ENCODE measurements around the gene AGAP3. TPM values are rescaled to one million over a fixed set of nuclear protein-coding genes. Genes with fewer than 3 reads are reported as not detected.

AGAP3 gene
- total and polyA plus RNA-seq, 3 donors from 2014 or later = 44.1 to 90.5 (median 65.6) TPM

DNA sequence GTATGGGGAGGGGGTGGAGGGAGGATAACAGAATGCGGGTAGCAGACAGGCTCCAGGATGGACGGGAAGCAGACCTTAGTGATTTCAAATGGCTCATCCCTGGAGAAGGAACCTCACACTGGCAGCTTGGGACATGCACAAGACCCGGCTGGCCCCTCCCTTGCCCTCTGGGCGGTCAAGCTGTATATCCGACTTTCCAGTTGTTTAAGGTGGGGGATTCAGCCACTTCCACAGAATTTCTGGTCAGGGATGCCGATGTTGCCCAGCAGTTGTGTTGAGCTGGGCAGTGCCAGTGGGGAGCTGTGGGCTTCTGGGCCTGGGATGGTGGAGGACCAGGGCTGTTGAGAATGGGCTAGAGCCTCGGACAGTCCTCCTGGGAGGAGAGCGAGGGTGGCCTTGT lies 42.4 kb downstream of the AGAP3 start:
- WGBS, 2 donors = 82 to 87% methylated on average over 8 of the region's 8 CpGs
- H3K36me3 ChIP-seq (ENCODE audit: low read depth, missing control alignments) = no peaks in the 10 kb centered on the region
- no peak overlapping the region for H3K27ac ChIP-seq
- peaks cover 1% of the 10 kb centered on the region for H3K4me1 ChIP-seq
- intact Hi-C loops (cut with DNase I; ENCODE audit: low total_unique reads) = loop anchor here (10.0 kb wide), 1 partner anchor 46 kb away; no protein-coding TSS in a partner anchor
- no peaks in the 10 kb centered on the region for H3K27me3 ChIP-seq
- no peak overlapping the region for H3K4me3 ChIP-seq
- TF ChIP-seq CTCF (IDR thresholded peaks at IDR 0.05) (no peak), POLR2A (IDR thresholded peaks at IDR 0.05) (no peak)
- DNase-seq = no peak
- no peaks in the 10 kb centered on the region for H3K9me3 ChIP-seq

DNA sequence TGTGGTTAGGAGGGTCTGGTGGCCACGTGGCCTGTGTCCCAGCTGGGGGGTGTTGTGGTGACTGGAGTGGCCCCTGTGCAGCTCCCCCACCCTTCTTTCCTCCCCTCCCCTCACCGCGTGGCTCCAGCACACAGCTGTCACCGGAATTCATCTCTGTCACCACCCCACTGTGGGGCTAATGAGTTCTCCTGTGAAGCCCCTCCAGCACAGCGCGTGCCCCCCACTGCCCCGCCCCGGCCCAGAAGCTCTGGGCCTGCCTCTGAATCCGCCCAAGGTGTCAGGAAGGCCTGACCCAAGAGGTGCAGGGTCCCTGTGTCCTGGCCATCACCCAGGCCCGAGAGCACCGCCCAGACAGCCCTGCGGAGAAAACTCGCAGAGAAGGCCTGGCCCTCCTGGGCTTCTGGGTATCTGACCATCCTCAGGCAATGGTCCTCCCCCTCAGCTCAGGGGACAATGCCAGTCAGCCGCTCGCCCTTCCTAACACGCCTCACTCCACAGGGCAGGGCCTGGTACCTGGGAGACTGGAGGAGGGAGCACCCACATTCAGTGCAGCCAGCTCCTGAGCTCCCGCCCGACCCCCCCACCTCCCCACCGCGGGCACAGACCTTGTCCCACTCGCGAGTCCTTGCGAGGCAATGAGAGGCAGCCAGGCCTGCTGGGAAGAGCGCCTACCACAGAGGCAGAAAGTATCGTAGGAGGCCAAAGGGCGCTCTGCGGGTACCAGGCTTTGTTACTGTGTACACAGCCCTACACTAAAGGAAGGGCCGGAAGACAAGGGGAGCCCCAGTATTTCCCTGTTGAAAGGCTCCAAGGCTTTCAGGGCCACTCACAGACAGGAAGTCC lies 43.1 kb downstream of the AGAP3 start:
- intact Hi-C loops (cut with DNase I; ENCODE audit: low total_unique reads) = loop anchor here (10.0 kb wide), 1 partner anchor 45 kb away; no protein-coding TSS in a partner anchor
- Histone ChIP-seq H3K9me3 (no peaks in the 10 kb centered on the region), H3K27ac (no peak overlapping the region), H3K4me3 (no peak overlapping the region), H3K36me3 (ENCODE audit: low read depth, missing control alignments) (no peaks in the 10 kb centered on the region), H3K27me3 (no peaks in the 10 kb centered on the region), H3K4me1 (no peaks in the 10 kb centered on the region)
- 88 to 90% methylated on average over 19 to 27 of the region's 28 CpGs for WGBS, 2 donors
- DNase-seq = no peak
- no peak for TF ChIP-seq CTCF (IDR thresholded peaks at IDR 0.05)
- TF ChIP-seq POLR2A (IDR thresholded peaks at IDR 0.05) = no peak

- Histone ChIP-seq H3K27me3 (no peaks in the 10 kb centered on the region), H3K4me1 (no peaks in the 10 kb centered on the region), H3K36me3 (ENCODE audit: low read depth, missing control alignments) (no peaks in the 10 kb centered on the region), H3K9me3 (no peaks in the 10 kb centered on the region), H3K4me3 (no peak overlapping the region), H3K27ac (no peak overlapping the region)
- DNase-seq = no peak
- TF ChIP-seq CTCF (IDR thresholded peaks at IDR 0.05) (no peak), POLR2A (IDR thresholded peaks at IDR 0.05) (no peak)
- intact Hi-C loops (cut with DNase I; ENCODE audit: low total_unique reads) = loop anchor here (10.0 kb wide), 1 partner anchor 45 kb away; no protein-coding TSS in a partner anchor
- WGBS, 2 donors = 93 to 94% methylated on average over 9 of the region's 9 CpGs
These were observed 43.8 kb downstream of the AGAP3 start for GRCh38 chr7:151129960-151130591.

- H3K36me3 ChIP-seq (ENCODE audit: low read depth, missing control alignments) = no peaks in the 10 kb centered on the region
- DNase-seq = no peak
- intact Hi-C loops (cut with DNase I; ENCODE audit: low total_unique reads) = no loop called here
- H3K27ac ChIP-seq = no peak overlapping the region
- H3K4me1 ChIP-seq = no peaks in the 10 kb centered on the region
- no peaks in the 10 kb centered on the region for H3K9me3 ChIP-seq
- H3K27me3 ChIP-seq = no peaks in the 10 kb centered on the region
- TF ChIP-seq POLR2A (IDR thresholded peaks at IDR 0.05) (no peak), CTCF (IDR thresholded peaks at IDR 0.05) (no peak)
- 94 to 97% methylated on average over 16 to 17 of the region's 17 CpGs for WGBS, 2 donors
- no peak overlapping the region for H3K4me3 ChIP-seq
These were observed 44.5 kb downstream of the AGAP3 start for GRCh38 chr7:151130741-151131157.

Data from testis (tissue), 3 donors.